Endometrium (tissue), 2 donors: ENCODE data around the gene SYCP1.
"Not testable (repeated sequence)": the region's sequence is repeated elsewhere in the genome, so short reads cannot be mapped to it uniquely, and the experiment has no call there.

Experiments used
- FAIRE-seq: peaks from 2 replicates; lab custom pipeline; 2012; peaks lifted over from hg19 to GRCh38; lab: Jason Lieb, UNC
- donor health status: control.
- donor health status: control.

Gene SYCP1

GRCh38 chr1:114854693-114855320 lies at the start of gene SYCP1:
Gene SYCP1 (plus strand): TSS chr1:114854863. CDS start chr1:114855465, 602 bp downstream.
- no peak for FAIRE-seq

- no peak for FAIRE-seq
Measured at GRCh38 chr1:114819869-114820268, 34.8 kb upstream of the SYCP1 start.

- FAIRE-seq: no peak
Measured at GRCh38 chr1:114820392-114820791, 34.3 kb upstream of the SYCP1 start.

- FAIRE-seq: no peak
Measured at GRCh38 chr1:114821978-114822377, 32.7 kb upstream of the SYCP1 start.

GRCh38 chr1:114828251-114828650 lies 26.4 kb upstream of the SYCP1 start:
- FAIRE-seq: no peak

- FAIRE-seq: not testable (repeated sequence)
Measured at GRCh38 chr1:114830075-114830474, 24.6 kb upstream of the SYCP1 start.

- FAIRE-seq: no peak
Measured at GRCh38 chr1:114831276-114831994, 23.2 kb upstream of the SYCP1 start.

- no peak for FAIRE-seq
Measured at GRCh38 chr1:114832057-114832456, 22.6 kb upstream of the SYCP1 start.

GRCh38 chr1:114833421-114833820 lies 21.2 kb upstream of the SYCP1 start:
- FAIRE-seq: no peak

GRCh38 chr1:114844270-114844669 lies 10.4 kb upstream of the SYCP1 start:
- FAIRE-seq: no peak

GRCh38 chr1:114853584-114853983 lies 1.1 kb upstream of the SYCP1 start:
- no peak for FAIRE-seq

GRCh38 chr1:114861384-114861783 lies 6.7 kb downstream of the SYCP1 start:
- no peak for FAIRE-seq

GRCh38 chr1:114892194-114892918 lies 37.7 kb downstream of the SYCP1 start:
- no peak for FAIRE-seq

- no peak for FAIRE-seq
Measured at GRCh38 chr1:114896795-114897194, 42.1 kb downstream of the SYCP1 start.

- FAIRE-seq: no peak
Measured at GRCh38 chr1:114901814-114902213, 47.2 kb downstream of the SYCP1 start.

- FAIRE-seq: no peak
Measured at GRCh38 chr1:114902343-114902742, 47.7 kb downstream of the SYCP1 start.

- no peak for FAIRE-seq
Measured at GRCh38 chr1:114903480-114903879, 48.8 kb downstream of the SYCP1 start.

GRCh38 chr1:114915720-114916119 lies 61.1 kb downstream of the SYCP1 start:
- not testable (repeated sequence) for FAIRE-seq

- no peak for FAIRE-seq
Measured at GRCh38 chr1:114926607-114927006, 71.9 kb downstream of the SYCP1 start.

GRCh38 chr1:114927401-114927800 lies 72.7 kb downstream of the SYCP1 start:
- no peak for FAIRE-seq

- no peak for FAIRE-seq
Measured at GRCh38 chr1:114956570-114956969, 101.9 kb downstream of the SYCP1 start.

- FAIRE-seq: no peak
Measured at GRCh38 chr1:114959423-114959822, 104.8 kb downstream of the SYCP1 start.

- no peak for FAIRE-seq
Measured at GRCh38 chr1:114976891-114977290, 122.2 kb downstream of the SYCP1 start.
